ENCODE measurements around the gene RMND5A. TPM values are rescaled to one million over a fixed set of nuclear protein-coding genes. Genes with fewer than 3 reads are reported as not detected.

Gene RMND5A
- total RNA-seq, 1 donor from 2014 or later: 26.6 TPM

DNA sequence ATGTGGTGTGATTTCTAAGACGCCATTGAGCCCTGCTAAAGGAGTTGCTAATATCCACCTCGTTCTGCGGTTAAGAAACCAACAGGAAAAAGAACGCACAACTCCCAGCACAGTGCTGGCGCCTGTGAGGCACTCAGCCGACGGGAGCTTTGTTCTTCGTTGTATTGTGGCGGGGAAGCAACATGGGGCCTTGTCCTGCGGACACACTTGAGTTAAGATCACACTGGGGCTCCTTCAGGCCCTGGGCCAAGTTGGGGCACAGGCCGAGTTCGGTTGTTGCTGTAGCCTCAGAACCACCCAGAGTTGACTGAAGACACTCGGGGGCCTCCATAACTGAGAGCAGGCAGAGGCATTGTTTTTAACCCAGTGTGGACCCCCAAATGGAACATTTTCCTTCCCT lies 101.2 kb downstream of the RMND5A start:
- TF ChIP-seq, protein P1, sequence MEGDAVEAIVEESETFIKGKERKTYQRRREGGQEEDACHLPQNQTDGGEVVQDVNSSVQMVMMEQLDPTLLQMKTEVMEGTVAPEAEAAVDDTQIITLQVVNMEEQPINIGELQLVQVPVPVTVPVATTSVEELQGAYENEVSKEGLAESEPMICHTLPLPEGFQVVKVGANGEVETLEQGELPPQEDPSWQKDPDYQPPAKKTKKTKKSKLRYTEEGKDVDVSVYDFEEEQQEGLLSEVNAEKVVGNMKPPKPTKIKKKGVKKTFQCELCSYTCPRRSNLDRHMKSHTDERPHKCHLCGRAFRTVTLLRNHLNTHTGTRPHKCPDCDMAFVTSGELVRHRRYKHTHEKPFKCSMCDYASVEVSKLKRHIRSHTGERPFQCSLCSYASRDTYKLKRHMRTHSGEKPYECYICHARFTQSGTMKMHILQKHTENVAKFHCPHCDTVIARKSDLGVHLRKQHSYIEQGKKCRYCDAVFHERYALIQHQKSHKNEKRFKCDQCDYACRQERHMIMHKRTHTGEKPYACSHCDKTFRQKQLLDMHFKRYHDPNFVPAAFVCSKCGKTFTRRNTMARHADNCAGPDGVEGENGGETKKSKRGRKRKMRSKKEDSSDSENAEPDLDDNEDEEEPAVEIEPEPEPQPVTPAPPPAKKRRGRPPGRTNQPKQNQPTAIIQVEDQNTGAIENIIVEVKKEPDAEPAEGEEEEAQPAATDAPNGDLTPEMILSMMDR (IDR thresholded peaks at IDR 0.05; ENCODE audit: insufficient read depth, low read length, poor library complexity, severe bottlenecking): no peak
- no peaks in the 10 kb centered on the region for H3K36me3 ChIP-seq (ENCODE audit: control insufficient read depth, insufficient read depth, low read length)
- no peak overlapping the region for H3K4me3 ChIP-seq (ENCODE audit: low read depth, low read length)
- H3K27me3 ChIP-seq (ENCODE audit: control insufficient read depth, insufficient read depth, low read length): peaks cover 4% of the 10 kb centered on the region
- no peak for DNase-seq (ENCODE audit: low read depth)

DNA sequence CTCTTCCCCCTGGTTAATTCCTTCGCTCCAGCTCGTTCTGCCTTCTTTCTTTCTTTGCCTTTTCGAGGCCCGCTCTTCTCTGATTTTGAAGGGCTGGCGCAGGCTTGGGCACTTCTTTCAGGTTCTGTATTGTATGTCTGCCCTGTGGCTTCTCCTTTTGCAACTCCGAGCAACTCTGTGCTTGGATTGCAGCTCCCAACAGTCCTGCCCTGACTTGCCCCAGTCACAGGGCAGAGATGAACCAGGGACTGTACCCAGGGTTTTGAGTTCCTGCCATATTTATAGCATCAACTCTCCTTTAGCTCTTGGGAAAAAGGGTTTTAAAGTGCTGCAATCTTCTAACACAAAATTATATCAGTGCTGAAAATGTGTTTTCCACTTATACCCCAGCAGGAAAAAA lies 101.8 kb downstream of the RMND5A start:
- Histone ChIP-seq H3K4me3 (ENCODE audit: low read depth, low read length) (no peak overlapping the region), H3K36me3 (ENCODE audit: control insufficient read depth, insufficient read depth, low read length) (no peaks in the 10 kb centered on the region), H3K27me3 (ENCODE audit: control insufficient read depth, insufficient read depth, low read length) (peaks cover 5% of the 10 kb centered on the region)
- TF ChIP-seq, protein P1 (IDR thresholded peaks at IDR 0.05; ENCODE audit: insufficient read depth, low read length, poor library complexity, severe bottlenecking): no peak
- DNase-seq (ENCODE audit: low read depth): no peak

DNA sequence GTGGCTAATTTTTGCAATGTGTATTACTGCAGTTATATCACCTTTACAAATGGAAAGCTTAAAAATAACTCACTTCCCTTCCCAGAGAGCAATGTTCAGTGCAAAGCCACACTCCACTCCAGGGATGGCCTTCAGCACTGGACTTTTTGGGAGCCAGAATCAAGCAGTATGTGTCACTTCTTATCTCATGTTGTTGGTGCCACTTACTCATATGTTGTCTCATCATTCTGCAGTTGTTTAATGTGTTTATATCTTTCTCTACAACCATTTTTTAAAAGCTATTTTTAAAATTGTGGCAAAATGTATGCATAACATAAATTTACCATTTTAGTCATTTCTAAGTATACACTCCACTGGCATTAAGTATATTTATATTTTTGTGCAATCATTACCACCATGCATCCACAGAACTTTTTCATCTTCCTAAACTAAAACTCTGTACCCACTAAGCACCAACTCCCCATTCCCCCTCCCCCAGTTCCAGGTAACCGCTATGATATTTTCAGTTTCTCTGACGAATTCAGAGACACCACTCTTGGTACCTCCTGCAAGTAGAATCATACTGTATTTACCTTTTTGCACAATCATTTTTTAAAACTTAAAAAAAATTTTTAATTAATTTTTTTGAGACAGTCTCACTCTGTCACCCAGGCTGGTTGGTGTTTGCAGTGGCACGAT lies 102.7 kb downstream of the RMND5A start:
- peaks cover 5% of the 10 kb centered on the region for H3K27me3 ChIP-seq (ENCODE audit: control insufficient read depth, insufficient read depth, low read length)
- TF ChIP-seq, protein P1 (IDR thresholded peaks at IDR 0.05; ENCODE audit: insufficient read depth, low read length, poor library complexity, severe bottlenecking): no peak
- no peak overlapping the region for H3K4me3 ChIP-seq (ENCODE audit: low read depth, low read length)
- no peak for DNase-seq (ENCODE audit: low read depth)
- no peaks in the 10 kb centered on the region for H3K36me3 ChIP-seq (ENCODE audit: control insufficient read depth, insufficient read depth, low read length)

DNA sequence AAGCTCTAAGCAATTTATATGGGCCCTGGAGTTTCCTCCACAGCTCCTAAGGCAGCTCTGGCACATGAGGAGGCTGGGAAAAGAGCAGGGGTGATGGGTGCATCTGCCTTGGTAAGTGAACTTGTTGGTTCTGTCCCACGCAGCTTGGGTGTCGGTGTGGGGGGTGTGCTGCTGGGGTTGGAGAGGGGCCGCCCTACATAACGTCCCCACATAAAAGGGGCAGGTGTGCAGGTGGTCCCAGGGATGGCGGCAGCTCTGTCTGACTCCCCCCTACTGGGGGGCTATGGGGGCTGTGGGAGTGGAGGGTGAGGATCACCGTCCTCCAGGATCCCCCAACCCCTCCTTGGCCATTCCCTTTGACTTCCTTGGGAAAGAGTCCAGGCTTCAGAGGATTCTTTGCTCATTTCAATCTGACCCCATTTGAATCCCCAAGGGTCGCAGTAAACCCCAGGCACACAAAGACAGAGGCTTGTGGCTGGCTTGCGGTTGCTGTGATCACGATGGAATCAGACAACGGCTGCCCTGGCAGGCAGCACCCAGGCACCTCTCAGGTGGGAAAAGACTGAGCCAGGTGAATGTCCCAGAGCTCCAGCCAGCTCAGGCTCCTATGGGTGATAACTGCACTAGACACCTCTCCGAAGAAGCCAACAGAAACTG lies 105.1 kb downstream of the RMND5A start:
- TF ChIP-seq, protein P1 (IDR thresholded peaks at IDR 0.05; ENCODE audit: insufficient read depth, low read length, poor library complexity, severe bottlenecking): no peak
- H3K27me3 ChIP-seq (ENCODE audit: control insufficient read depth, insufficient read depth, low read length): peaks cover 8% of the 10 kb centered on the region
- no peaks in the 10 kb centered on the region for H3K36me3 ChIP-seq (ENCODE audit: control insufficient read depth, insufficient read depth, low read length)
- DNase-seq (ENCODE audit: low read depth): no peak
- H3K4me3 ChIP-seq (ENCODE audit: low read depth, low read length): no peak overlapping the region

DNA sequence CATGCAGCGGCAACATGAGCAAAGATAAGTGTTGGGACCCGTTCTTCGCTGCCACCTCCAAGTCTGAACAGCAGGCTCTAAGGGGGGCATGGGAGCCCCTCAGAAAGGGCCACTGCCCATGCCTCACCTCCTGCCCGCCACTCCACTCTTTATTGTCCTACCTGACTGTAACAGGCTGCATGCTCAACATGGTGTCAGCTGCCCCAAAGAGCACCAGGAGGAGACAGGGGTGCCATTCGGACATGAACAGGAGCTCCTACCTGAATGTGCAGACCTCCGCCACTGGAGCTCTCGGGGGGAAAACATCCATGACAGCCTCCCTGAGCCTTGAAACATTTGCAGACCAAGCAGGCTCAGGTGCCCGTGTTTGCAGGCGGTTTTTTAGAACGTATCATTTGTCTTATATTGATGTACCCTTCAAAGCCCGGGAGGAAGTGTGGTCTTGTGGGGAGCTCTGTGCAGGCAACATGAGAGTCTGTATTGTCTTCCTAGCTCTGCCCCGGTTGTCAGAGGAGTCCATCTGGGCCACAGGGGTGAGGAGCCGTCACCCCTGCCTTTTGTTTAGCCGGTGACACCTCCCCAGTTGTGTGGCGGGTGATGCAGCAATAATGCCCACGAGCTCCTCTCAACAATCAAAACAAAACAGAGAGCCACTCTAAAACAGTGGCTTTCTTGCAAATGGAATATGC lies 105.7 kb downstream of the RMND5A start:
- Histone ChIP-seq H3K4me3 (ENCODE audit: low read depth, low read length) (no peak overlapping the region), H3K36me3 (ENCODE audit: control insufficient read depth, insufficient read depth, low read length) (no peaks in the 10 kb centered on the region), H3K27me3 (ENCODE audit: control insufficient read depth, insufficient read depth, low read length) (peaks cover 8% of the 10 kb centered on the region)
- TF ChIP-seq, protein P1 (IDR thresholded peaks at IDR 0.05; ENCODE audit: insufficient read depth, low read length, poor library complexity, severe bottlenecking): no peak
- no peak for DNase-seq (ENCODE audit: low read depth)

All from kidney epithelial cell (primary cell).